HL-60 (cell line): ENCODE measurements around the gene ITSN1.

ENCODE experiments used
- DNase-seq, 2 experiments: peaks; one replicate each; pipeline ENCODE4 v3.0.0-alpha.2; 2010 to 2020; ENCODE audit warnings: low read depth in 1 of 2, low spot score in 1 of 2
- H3K27ac ChIP-seq: fragments of 250-450 bp; sonication (Bioruptor Pico); replicated peaks from 2 replicates; pipeline ENCODE4 v1.5.1; 2020; ENCODE audit warnings: mild to moderate bottlenecking, moderate library complexity
- H3K27me3 ChIP-seq: fragments of 250-450 bp; sonication (Bioruptor Pico); 2 replicates; pipeline ENCODE4 v1.5.1; 2021; ENCODE audit warnings: mild to moderate bottlenecking, moderate library complexity; ENCODE audit not compliant: insufficient read depth, poor library complexity, severe bottlenecking
- H3K4me3 ChIP-seq: replicated peaks from 2 replicates; pipeline ENCODE4 v1.5.1; 2011; ENCODE audit warnings: mild to moderate bottlenecking, control low read depth, low read length; ENCODE audit not compliant: insufficient read depth
- GABPA ChIP-seq: IDR thresholded peaks from 2 replicates; pipeline ENCODE4 v1.6.1; 2012; ENCODE audit warnings: low read depth
- POLR2AphosphoS5 ChIP-seq: IDR thresholded peaks from 2 replicates; pipeline ENCODE4 v1.6.1; 2012; ENCODE audit warnings: low read depth
- SPI1 ChIP-seq: IDR thresholded peaks from 2 replicates; pipeline ENCODE4 v1.6.1; 2012; ENCODE audit warnings: low read depth, mild to moderate bottlenecking, borderline replicate concordance
- TF ChIP-seq, protein P1 (sequence below): IDR thresholded peaks from 2 replicates; pipeline ENCODE4 v1.6.1; 2012; ENCODE audit warnings: low read depth; ENCODE audit not compliant: insufficient replicate concordance
- TF ChIP-seq, protein P2 (sequence below): IDR thresholded peaks from one replicate; pipeline ENCODE4 v1.5.1; 2011; ENCODE audit warnings: low read length, control low read depth, inconsistent platforms; ENCODE audit not compliant: insufficient read depth

Gene ITSN1

DNA sequence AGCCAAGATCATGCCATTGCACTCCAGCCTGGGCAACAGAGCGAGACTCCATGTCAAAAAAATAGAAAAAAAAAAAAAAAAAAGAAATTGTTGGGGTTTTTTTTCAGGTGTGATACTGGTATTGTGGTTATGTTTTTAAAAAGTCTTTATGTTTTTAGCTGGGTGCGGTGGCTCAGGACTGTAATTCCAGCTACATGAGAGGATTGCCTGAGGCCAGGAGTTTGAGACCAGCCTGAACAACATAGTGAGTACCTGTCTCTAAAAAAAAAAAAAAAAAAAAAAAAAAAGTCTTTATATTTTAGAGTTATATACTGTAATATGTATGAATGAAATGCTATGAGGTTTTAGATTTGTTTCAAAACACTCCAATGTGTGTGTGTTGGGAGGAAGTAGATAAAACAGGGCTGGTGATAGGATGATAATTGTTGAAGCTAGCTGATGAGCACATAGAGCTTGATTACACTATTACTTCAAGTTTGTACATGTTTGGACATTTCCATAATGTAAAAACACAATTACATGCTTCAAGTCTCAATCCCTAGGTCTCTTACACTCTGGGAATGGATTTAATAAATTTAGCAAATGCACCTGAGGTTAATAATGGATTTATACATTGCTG lies 303.5 kb downstream of the ITSN1 start:
- H3K27ac ChIP-seq = no peak overlapping the region
- TF ChIP-seq, protein P1, sequence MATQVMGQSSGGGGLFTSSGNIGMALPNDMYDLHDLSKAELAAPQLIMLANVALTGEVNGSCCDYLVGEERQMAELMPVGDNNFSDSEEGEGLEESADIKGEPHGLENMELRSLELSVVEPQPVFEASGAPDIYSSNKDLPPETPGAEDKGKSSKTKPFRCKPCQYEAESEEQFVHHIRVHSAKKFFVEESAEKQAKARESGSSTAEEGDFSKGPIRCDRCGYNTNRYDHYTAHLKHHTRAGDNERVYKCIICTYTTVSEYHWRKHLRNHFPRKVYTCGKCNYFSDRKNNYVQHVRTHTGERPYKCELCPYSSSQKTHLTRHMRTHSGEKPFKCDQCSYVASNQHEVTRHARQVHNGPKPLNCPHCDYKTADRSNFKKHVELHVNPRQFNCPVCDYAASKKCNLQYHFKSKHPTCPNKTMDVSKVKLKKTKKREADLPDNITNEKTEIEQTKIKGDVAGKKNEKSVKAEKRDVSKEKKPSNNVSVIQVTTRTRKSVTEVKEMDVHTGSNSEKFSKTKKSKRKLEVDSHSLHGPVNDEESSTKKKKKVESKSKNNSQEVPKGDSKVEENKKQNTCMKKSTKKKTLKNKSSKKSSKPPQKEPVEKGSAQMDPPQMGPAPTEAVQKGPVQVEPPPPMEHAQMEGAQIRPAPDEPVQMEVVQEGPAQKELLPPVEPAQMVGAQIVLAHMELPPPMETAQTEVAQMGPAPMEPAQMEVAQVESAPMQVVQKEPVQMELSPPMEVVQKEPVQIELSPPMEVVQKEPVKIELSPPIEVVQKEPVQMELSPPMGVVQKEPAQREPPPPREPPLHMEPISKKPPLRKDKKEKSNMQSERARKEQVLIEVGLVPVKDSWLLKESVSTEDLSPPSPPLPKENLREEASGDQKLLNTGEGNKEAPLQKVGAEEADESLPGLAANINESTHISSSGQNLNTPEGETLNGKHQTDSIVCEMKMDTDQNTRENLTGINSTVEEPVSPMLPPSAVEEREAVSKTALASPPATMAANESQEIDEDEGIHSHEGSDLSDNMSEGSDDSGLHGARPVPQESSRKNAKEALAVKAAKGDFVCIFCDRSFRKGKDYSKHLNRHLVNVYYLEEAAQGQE = no peak
- TF ChIP-seq POLR2AphosphoS5 = no peak
- TF ChIP-seq, protein P2, sequence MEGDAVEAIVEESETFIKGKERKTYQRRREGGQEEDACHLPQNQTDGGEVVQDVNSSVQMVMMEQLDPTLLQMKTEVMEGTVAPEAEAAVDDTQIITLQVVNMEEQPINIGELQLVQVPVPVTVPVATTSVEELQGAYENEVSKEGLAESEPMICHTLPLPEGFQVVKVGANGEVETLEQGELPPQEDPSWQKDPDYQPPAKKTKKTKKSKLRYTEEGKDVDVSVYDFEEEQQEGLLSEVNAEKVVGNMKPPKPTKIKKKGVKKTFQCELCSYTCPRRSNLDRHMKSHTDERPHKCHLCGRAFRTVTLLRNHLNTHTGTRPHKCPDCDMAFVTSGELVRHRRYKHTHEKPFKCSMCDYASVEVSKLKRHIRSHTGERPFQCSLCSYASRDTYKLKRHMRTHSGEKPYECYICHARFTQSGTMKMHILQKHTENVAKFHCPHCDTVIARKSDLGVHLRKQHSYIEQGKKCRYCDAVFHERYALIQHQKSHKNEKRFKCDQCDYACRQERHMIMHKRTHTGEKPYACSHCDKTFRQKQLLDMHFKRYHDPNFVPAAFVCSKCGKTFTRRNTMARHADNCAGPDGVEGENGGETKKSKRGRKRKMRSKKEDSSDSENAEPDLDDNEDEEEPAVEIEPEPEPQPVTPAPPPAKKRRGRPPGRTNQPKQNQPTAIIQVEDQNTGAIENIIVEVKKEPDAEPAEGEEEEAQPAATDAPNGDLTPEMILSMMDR = no peak
- no peak for TF ChIP-seq SPI1
- TF ChIP-seq GABPA = no peak
- H3K4me3 ChIP-seq = no peak overlapping the region
- no peak for DNase-seq
- no peaks in the 10 kb centered on the region for H3K27me3 ChIP-seq

DNA sequence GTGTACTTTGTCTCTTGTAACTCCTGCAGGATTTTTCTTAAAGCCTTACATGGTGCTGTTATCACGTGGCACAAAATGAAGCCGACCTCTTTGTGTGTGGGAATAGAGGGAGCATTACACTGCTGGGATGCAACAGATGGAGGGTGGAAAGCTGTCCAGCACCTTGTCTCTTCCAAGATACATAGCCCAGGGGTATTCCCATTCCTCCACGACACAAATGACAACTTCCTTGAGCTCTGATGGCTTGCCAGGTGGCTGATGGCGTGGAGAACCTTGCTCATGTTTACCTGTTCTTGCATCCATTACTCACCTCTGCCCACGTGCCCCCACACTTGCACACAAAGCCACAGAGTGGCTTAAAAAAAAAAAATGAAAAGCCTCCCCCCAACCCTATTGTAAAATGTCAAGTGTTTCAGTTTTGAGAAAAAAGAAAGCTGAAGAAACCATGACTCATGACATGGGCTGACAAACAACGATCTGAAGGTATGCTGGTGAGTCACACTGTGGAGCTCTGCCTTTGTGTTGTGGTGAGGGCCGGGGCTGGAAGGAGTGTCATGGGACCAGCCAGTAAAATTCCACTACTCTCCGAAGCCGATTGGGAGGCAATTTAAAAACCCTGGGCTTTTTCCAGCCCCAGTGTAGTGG lies 305.3 kb downstream of the ITSN1 start:
- TF ChIP-seq GABPA = no peak
- TF ChIP-seq SPI1 = no peak
- TF ChIP-seq, protein P1 = no peak
- TF ChIP-seq POLR2AphosphoS5 = no peak
- TF ChIP-seq, protein P2 = no peak
- no peaks in the 10 kb centered on the region for H3K27me3 ChIP-seq
- H3K4me3 ChIP-seq = no peak overlapping the region
- H3K27ac ChIP-seq = peak overlapping the region; percentile 75
- peak; percentile 63 to 70 for DNase-seq

DNA sequence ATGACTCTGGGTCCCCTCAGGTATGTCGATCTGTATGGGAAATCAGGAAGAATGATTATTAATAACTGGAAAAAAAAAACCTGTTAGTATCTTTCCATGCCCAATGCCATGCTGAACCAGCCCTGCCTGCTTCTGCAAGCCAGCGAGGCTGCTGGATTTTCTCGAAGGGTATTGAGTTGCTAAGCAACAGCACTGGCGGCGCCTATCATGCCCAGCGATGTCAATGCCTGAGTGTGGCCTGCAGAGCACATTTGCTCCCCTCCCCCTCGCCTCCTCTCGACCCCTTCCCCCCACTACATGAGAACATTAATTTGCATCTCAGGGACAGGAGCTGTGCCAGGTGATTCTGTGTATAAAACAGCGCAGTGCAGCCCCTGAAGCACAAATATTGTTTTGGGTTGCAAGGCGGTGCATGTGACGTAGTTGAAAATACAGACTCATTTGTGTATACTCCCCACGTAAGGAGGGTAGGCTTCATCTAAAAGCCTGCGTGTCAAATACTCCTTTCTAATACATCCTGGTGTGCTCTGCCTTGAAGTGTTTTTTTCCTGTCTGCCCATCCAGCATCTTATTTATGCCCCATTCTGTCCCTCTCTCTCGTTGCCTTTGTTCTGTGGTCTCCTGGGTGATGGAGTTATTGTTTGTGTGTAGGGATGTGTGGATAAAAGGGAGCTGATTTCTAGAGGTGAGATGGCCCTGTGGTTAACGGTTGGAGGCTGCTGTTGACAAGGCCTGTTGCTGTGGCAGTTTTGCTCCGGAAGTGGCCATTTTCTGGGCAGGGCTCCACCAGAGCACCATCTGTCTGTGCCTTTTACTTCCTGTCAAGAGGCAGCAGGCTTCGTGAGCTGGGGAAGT lies 306.0 kb downstream of the ITSN1 start:
- DNase-seq = peak in 1 of 2 experiments; percentile 79
- peak overlapping the region; percentile 75 for H3K27ac ChIP-seq
- no peaks in the 10 kb centered on the region for H3K27me3 ChIP-seq
- peak; percentile 45 for TF ChIP-seq POLR2AphosphoS5
- TF ChIP-seq GABPA = peak; percentile 67
- TF ChIP-seq SPI1 = peak; percentile 70; the same call in 1 of the 2 replicates
- TF ChIP-seq, protein P2 = no peak
- TF ChIP-seq, protein P1 = no peak
- H3K4me3 ChIP-seq = no peak overlapping the region
